ENCODE data around the gene GRIK3. TPM values are rescaled to one million over a fixed set of nuclear protein-coding genes. Genes with fewer than 3 reads are reported as not detected.

The GRIK3 gene
- total and polyA plus RNA-seq, 4 donors = 0.03 to 0.08 (median 0.05) TPM; not detected in 1

DNA sequence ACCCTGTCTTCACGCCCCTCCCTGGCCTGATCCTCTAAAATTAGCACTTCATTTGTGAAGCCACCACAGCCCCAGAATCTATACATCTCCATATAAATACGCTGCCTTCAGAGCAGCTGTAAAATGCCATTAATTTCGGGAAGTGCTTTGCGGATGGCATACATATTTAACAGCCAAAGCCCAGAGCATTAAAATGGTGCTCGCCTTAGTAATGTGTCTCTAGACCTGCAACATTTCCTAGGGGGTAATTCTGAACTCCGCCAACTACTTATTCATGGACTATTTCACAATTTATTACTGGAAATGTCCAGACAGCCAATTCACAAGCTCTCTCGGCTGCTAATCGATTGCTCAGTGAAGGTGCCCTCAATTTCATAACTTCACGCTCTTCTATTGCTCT lies 189.4 kb downstream of the GRIK3 start:
- H3K36me3 ChIP-seq (ENCODE audit: control insufficient read depth in 4 of 4, insufficient read depth in 3 of 4, low read depth in 1 of 4, low read length in 3 of 4) = no peaks in the 10 kb centered on the region
- H3K27ac ChIP-seq (ENCODE audit: low read depth in 1 of 2, low read length in 2 of 2) = no peak overlapping the region
- H3K4me1 ChIP-seq (ENCODE audit: control insufficient read depth in 4 of 4, insufficient read depth in 4 of 4, low read length in 3 of 4) = no peaks in the 10 kb centered on the region
- no peaks in the 10 kb centered on the region for H3K9me3 ChIP-seq (ENCODE audit: control insufficient read depth in 4 of 4, low read length in 3 of 4)
- no peak overlapping the region for H3K9ac ChIP-seq (ENCODE audit: low read depth in 1 of 2, low read length in 2 of 2)
- no peak for DNase-seq (ENCODE audit: low spot score)
- 75% methylated on average over 9 of the region's 9 CpGs for WGBS
- H3K4me3 ChIP-seq (ENCODE audit: low read depth in 1 of 3, low read length in 3 of 3) = no peak overlapping the region
- peaks cover 0 to 12% (median under 1%) of the 10 kb centered on the region in 4 donors for H3K27me3 ChIP-seq (ENCODE audit: control insufficient read depth in 4 of 4, insufficient read depth in 4 of 4, low read length in 3 of 4)
- TF ChIP-seq, protein P1, sequence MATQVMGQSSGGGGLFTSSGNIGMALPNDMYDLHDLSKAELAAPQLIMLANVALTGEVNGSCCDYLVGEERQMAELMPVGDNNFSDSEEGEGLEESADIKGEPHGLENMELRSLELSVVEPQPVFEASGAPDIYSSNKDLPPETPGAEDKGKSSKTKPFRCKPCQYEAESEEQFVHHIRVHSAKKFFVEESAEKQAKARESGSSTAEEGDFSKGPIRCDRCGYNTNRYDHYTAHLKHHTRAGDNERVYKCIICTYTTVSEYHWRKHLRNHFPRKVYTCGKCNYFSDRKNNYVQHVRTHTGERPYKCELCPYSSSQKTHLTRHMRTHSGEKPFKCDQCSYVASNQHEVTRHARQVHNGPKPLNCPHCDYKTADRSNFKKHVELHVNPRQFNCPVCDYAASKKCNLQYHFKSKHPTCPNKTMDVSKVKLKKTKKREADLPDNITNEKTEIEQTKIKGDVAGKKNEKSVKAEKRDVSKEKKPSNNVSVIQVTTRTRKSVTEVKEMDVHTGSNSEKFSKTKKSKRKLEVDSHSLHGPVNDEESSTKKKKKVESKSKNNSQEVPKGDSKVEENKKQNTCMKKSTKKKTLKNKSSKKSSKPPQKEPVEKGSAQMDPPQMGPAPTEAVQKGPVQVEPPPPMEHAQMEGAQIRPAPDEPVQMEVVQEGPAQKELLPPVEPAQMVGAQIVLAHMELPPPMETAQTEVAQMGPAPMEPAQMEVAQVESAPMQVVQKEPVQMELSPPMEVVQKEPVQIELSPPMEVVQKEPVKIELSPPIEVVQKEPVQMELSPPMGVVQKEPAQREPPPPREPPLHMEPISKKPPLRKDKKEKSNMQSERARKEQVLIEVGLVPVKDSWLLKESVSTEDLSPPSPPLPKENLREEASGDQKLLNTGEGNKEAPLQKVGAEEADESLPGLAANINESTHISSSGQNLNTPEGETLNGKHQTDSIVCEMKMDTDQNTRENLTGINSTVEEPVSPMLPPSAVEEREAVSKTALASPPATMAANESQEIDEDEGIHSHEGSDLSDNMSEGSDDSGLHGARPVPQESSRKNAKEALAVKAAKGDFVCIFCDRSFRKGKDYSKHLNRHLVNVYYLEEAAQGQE (IDR thresholded peaks at IDR 0.05) = no peak
- TF ChIP-seq NR2F2 (IDR thresholded peaks at IDR 0.05) = no peak

DNA sequence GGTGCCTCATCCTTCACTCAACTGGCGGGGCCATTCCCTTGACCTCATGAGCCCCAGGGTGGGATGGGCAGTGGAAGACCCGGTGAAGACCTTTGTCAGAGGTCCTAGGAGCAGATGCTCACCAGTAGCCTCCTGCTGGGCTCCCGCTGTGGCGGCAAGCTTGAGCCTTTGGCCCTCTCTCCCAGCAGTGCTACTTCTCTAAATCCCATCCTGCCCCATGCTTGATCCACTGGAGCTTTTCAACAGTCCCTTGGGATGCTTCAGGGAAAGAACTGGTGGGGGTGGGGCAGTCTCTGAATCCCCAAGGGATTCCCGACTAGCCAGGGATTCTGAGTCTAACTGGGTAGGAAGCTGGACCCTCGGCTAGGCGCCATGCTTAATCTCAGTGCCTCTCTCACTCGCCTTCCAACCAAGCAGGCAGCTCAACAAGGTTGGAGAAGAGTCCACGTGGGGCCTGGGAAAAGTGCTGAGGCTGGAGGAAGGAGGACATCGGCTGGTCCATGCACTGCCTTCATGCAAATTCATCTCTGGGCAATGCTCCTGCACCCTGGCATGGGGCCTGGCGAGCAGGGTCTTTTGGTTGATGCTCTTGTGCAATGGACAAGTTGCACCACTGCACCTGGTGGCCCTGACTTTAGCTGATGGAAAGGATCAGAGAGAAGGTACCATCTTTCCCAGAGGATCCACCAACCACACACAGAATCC lies 190.3 kb downstream of the GRIK3 start:
- Histone ChIP-seq H3K27me3 (ENCODE audit: control insufficient read depth in 4 of 4, insufficient read depth in 4 of 4, low read length in 3 of 4) (peaks cover 0 to 9% (median under 1%) of the 10 kb centered on the region in 4 donors), H3K9me3 (ENCODE audit: control insufficient read depth in 4 of 4, low read length in 3 of 4) (no peaks in the 10 kb centered on the region), H3K9ac (ENCODE audit: low read depth in 1 of 2, low read length in 2 of 2) (no peak overlapping the region), H3K4me3 (ENCODE audit: low read depth in 1 of 3, low read length in 3 of 3) (no peak overlapping the region), H3K27ac (ENCODE audit: low read depth in 1 of 2, low read length in 2 of 2) (no peak overlapping the region), H3K36me3 (ENCODE audit: control insufficient read depth in 4 of 4, insufficient read depth in 3 of 4, low read depth in 1 of 4, low read length in 3 of 4) (no peaks in the 10 kb centered on the region), H3K4me1 (ENCODE audit: control insufficient read depth in 4 of 4, insufficient read depth in 4 of 4, low read length in 3 of 4) (no peaks in the 10 kb centered on the region)
- TF ChIP-seq TAF1 (conservative IDR thresholded peaks at IDR 0.05) (no peak), GABPA (IDR thresholded peaks at IDR 0.05 in 1 of 2, conservative IDR thresholded peaks at IDR 0.05 in 1 of 2) (no peak), FOXA2 (IDR thresholded peaks at IDR 0.05) (no peak), NR2F2 (IDR thresholded peaks at IDR 0.05) (no peak), FOXA1 (IDR thresholded peaks at IDR 0.05) (no peak), EGR1 (IDR thresholded peaks at IDR 0.05; ENCODE audit: low read depth in 2 of 2) (no peak), YY1 (IDR thresholded peaks at IDR 0.05) (no peak), HNF4G (IDR thresholded peaks at IDR 0.05) (no peak), RAD21 (IDR thresholded peaks at IDR 0.05) (no peak), SP1 (IDR thresholded peaks at IDR 0.05) (no peak), RXRA (IDR thresholded peaks at IDR 0.05) (no peak)
- TF ChIP-seq, protein P2, sequence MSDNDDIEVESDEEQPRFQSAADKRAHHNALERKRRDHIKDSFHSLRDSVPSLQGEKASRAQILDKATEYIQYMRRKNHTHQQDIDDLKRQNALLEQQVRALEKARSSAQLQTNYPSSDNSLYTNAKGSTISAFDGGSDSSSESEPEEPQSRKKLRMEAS (IDR thresholded peaks at IDR 0.05) = no peak
- TF ChIP-seq, protein P3, sequence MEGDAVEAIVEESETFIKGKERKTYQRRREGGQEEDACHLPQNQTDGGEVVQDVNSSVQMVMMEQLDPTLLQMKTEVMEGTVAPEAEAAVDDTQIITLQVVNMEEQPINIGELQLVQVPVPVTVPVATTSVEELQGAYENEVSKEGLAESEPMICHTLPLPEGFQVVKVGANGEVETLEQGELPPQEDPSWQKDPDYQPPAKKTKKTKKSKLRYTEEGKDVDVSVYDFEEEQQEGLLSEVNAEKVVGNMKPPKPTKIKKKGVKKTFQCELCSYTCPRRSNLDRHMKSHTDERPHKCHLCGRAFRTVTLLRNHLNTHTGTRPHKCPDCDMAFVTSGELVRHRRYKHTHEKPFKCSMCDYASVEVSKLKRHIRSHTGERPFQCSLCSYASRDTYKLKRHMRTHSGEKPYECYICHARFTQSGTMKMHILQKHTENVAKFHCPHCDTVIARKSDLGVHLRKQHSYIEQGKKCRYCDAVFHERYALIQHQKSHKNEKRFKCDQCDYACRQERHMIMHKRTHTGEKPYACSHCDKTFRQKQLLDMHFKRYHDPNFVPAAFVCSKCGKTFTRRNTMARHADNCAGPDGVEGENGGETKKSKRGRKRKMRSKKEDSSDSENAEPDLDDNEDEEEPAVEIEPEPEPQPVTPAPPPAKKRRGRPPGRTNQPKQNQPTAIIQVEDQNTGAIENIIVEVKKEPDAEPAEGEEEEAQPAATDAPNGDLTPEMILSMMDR (IDR thresholded peaks at IDR 0.05; ENCODE audit: low read depth, low read length, missing input control) = no peak
- TF ChIP-seq, protein P4, sequence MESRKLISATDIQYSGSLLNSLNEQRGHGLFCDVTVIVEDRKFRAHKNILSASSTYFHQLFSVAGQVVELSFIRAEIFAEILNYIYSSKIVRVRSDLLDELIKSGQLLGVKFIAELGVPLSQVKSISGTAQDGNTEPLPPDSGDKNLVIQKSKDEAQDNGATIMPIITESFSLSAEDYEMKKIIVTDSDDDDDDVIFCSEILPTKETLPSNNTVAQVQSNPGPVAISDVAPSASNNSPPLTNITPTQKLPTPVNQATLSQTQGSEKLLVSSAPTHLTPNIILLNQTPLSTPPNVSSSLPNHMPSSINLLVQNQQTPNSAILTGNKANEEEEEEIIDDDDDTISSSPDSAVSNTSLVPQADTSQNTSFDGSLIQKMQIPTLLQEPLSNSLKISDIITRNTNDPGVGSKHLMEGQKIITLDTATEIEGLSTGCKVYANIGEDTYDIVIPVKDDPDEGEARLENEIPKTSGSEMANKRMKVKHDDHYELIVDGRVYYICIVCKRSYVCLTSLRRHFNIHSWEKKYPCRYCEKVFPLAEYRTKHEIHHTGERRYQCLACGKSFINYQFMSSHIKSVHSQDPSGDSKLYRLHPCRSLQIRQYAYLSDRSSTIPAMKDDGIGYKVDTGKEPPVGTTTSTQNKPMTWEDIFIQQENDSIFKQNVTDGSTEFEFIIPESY (IDR thresholded peaks at IDR 0.05) = no peak
- TF ChIP-seq, protein P5, sequence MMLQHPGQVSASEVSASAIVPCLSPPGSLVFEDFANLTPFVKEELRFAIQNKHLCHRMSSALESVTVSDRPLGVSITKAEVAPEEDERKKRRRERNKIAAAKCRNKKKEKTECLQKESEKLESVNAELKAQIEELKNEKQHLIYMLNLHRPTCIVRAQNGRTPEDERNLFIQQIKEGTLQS (IDR thresholded peaks at IDR 0.05) = no peak
- no peak for DNase-seq (ENCODE audit: low spot score)
- WGBS = 65% methylated on average over 11 of the region's 11 CpGs

Data from liver (tissue), 9 donors.